HG02970 (cell line): Measurements from ENCODE around the gene EIF5AL1.
"Not testable (repeated sequence)": the region's sequence is repeated elsewhere in the genome, so short reads cannot be mapped to it uniquely, and the experiment has no call there.

ENCODE experiments used
- ATAC-seq: cut with Tn5 transposase; IDR thresholded peaks from one replicate; pipeline ENCODE4 v1.9.1; 2021; ENCODE audit warnings: mild to moderate bottlenecking, moderate library complexity, moderate number of reproducible peaks; ENCODE audit not compliant: unreplicated experiment, low FRiP score

Gene EIF5AL1

DNA sequence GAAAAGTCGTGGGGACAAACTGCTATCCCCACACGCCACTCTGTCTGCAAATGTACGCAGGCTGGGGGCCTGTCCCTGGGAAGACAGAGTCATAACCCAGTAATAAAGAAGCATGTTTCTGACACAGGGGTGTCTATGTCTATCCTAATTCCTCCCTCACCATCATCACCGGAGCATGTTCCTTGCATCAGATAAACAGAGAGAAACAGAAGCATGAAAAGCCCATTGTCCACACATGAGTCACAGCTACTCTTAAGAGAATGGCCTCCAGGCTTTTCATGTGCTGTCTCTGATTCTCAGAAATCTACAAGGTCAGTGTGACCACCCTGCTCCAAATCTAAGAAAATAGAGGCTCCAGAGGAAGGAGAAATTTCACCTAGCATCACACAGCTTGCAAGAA, 4.1 kb upstream of the EIF5AL1 start:
- ATAC-seq, result not testable (repeated sequence)

DNA sequence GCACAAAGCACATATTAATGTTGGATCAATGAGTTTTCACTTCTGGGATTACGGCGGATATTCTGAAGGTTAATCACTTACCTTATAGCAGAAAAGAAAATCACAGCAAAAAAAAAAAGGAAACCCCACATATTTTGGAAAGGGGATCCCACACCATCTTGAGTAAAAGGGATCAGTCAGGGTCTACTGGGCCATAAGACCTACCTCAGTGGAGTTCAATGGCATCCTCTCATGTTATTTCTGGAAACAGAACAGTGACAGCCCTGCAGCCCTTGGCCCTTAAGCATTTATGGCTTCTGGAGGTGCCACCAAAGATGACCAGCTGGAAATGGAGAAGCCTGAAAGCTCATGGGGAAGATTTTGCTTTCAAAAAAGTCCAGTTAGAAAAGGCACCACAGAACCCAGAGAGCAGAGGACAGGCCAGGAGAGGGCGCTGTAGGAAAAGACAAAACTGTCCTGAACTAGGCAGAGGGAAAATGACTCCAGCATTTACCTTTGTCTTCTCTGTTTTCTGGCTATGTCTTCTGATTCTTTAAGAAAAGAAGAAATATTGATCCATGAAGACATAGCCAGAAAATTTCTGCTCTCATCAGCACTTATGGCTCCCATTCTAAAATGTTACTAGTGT, 2.9 kb upstream of the EIF5AL1 start:
- not testable (repeated sequence) for ATAC-seq

DNA sequence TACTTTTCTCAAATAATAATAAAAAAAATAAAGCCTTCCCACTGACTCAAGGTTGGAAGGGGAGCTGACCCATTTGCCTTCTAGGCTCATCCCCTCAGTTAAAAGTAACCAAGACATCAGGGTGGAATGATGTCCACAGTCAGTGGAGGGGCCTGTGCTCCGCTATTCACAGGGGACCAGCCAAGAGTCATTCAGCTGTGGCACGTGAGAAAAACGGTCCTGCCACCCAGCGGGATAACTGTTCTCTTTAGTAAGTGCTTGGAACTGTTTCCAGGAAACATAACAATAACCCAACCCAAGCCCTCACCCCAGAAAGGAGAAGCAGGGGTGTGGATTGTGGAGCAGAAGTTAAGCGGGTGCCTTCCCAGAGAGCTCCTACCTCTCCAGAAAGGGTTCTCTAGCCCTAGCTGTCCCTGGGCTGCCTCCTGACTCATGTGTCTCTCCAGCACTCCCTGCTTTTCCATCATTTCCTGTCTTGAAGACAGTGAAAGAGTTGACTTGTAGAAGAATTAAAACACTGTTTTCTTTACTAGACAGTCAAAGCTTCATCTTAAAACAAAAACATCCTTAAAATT, 2.3 kb upstream of the EIF5AL1 start:
- ATAC-seq, result not testable (repeated sequence)

DNA sequence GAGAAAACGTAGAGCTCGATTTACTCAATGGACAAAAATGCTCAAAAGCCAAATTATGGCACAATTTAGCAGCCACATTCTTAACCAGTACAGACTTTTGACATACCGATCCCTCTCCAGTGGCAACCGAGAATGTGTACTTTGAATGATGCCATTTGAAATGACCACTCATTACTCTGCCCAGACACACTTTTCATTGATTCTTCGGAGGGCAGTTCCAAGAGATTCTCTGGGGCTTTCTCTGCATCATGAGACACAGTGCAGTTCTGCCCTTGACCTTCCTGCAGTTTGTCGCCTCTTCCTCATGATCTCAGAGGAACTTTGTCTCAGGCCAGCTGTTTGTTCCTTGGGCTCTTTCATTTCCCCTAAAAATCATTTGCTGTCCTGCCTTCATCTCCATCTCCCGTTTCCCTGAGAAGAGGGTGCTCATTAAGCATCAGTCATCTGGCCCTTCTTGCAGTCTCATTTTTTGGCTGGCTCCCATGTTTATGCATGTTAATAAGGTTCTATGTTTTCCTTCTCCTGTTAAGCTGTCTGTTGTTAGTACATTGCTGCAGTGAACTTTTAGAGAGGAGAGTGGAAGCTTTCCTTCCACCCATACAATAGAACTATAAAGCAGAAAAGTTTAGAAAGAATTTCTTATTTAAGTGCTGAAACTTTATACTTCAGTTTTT, 4.3 kb downstream of the EIF5AL1 start:
- not testable (repeated sequence) for ATAC-seq

DNA sequence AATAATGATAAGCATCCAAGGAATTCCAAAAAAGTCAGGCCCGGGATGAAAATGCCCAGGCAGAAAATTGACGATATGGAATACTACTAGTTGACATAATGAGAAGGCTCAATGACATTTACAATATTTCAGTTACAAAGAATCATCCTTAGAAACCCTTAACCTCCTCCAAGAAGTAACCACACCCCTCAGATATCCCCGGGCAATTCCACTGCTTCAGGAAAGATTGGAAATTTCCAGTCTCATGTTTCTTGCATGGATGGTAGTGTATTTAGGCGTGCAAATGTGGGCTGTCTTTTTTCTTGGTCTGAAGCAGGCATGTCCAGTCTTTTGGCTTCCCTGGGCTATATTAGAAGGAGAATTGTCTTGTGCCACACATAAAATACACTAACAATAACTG, 5.2 kb downstream of the EIF5AL1 start:
- not testable (repeated sequence) for ATAC-seq

DNA sequence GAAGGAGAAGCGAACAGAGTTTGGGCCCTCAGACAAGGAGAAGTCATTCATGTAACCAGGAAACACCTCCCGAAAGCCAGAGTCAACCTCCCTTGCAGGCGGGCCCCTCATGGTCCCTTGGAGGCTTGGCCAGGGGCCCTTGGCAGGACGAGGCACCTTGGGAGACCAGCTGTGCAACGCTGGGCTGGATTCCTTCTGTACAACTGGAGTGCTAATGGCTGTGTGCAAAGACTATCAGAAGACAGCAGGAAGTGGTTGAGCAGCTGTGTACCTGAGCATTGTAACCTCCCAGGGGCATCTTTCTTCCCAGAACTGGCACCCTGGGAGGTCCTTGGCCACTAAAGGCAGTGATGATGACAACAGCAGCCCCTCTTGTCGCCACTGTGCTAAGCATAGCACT, 9.4 kb downstream of the EIF5AL1 start:
- not testable (repeated sequence) for ATAC-seq

DNA sequence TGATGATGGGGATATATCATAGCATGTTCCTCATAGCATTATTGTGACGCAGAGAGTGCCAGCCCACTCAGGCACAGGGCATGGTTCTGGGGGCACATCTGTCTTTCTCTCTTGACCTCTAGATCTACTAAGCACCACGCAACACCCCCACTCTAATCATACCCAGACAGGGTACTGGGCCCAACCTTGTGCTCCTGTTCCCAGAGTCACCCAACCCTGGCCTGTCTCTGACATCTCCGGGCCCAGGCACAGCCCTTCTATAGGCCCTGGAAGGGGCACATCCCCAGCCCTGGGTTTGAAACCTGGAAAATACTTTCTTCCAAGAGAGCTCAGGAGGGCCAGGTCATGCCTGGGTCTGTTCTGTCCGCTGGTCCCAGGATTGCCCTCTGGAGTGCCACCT, 10.1 kb downstream of the EIF5AL1 start:
- ATAC-seq, result not testable (repeated sequence)

DNA sequence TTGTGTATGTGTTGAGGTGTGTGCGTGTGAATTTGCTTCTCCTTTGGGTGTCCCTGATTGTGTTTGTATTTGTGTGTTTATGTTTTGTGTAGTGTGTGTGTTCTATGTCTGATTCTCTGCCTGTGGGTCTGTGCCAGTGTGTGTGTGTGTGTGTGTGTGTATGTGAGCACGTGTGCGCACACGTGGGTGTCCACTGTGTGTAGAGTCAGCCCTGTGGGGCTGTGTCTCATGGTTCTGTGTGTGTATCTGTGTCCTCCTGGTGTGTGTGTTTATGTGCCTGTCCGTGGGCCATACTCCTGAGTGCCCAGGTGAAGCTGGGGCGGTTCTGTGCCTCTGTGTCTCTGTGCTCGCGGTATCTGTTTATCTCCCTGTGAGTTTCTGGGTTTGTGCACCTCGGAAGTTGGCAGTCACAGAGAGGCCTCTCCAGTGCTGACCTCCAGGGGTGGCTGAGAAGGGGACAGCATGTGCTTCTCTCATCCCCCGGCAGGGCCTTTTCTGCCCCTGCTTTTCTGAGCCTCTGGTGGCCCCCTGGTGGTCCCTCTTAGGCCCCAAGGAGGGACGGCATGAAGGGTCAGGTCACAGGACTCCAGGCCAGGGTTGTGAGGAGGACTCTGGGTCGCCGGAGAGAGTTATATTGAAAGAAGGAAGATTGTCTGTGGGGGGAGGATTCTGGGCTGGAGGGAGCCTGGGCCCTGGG, 11.0 kb downstream of the EIF5AL1 start:
- not testable (repeated sequence) for ATAC-seq

DNA sequence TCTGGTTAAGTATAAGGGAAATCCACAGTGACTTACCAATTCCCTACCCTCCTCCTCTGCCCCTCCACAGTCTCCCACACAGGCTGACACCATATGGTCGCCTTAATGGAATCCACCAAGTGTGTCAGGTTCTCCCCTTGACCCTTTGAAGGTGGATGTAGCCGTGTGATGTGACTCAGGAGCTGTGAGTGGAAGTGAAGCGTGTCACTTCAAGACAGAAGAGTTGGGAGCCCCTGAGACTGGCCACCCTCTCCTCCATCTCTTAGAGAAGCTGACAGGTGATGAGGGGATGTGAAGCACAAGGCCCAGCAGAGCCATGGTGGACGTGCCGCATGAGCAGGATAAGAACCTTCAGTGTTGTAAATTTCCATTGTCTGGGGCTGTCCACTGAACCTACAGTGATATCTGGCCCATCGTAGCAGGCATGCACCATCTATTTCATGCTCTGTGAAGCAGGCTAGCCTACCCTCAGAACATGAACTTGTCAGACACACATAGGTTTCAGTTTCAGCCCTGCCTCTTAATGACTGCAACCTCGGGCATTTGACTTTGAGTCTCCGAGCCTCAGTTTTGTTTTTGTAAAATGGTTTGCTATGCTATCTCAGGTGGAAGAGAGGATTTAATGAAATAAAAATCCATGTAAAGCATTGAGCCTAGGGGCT, 12.8 kb downstream of the EIF5AL1 start:
- ATAC-seq, result peak; percentile 70

DNA sequence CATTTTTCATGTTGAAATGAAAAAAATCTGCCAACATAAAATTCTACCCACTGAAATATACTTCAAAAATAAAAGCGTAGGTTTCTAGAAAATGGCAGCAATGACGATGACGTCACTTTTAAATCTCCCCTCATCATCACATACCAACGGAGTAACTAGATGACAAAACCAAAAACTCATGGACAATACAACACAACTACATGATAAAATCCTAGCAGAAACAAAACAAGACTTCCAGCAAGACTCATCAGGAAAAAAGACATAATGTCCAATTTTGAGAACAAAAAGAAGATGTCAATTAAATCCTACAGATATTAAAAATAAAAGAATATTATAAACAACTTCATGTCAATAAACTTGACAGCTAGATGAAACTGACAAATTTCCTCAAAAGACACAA, 15.9 kb downstream of the EIF5AL1 start:
- not testable (repeated sequence) for ATAC-seq

DNA sequence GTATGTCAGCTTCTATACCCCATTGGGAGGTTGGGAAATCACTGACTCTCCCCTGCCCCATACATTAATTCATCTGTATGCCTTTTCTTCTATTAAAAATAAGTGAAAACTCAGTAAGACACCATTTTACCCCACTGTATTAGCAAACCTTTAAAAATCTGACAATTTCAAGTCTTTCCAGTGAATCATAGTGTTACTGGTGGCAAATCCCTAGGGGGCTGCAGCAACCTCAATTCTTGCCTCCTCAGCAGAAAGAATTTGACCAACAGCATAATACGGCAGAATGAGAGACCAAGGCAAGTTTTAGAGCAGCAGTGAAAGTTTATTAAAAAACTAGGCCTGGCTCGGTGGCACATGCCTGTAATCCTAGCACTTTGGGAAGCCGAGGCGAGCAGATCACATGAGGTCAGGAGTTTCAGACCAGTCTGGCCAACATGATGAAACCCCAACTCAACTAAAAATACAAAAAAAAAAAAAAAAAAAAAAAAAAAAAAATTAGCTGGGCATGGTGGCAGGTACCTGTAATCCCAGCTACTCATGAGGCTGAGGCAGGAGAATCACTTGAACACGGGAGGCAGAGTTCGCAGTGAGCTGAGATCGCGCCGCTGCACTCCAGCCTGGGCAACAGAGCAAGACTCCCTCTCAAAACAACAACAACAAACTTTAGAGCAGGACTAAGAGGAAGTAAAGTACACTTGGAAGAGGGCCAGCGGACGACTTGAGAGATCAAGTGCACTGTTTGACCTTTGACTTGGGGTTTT, 21.0 kb downstream of the EIF5AL1 start:
- not testable (repeated sequence) for ATAC-seq

DNA sequence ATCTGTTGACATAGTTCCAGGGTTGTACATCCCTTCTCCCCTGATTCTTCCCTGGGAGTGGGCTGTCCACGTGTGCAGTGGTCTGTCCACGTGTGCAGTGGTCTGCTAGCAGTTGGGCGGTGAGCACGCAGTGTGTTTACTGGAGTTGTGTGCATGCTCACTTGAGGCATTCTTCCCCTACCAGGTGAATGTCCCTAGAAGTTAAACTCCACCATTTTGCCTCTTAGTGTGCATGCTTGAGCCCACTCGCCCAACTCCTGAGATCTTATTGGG, 21.5 kb downstream of the EIF5AL1 start:
- ATAC-seq, result not testable (repeated sequence)

DNA sequence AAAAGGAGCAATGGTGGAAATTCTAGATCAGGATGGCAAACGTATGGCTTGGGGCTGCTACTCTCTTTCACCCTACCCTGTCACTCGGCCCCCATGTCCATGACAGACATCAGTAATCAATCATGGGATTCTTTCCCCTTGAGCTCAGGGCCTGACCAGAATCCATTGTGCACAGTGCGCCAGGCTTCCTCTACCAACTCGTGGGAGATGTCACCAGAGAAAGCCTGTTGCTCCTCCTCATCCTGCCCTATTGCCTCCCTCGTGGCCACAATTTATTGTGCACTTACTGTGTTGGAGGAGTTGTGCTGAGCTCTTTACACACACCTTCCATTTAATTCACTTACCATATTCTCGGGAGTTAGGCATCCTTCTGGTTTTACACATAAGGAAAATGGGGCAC, 26.0 kb downstream of the EIF5AL1 start:
- not testable (repeated sequence) for ATAC-seq

DNA sequence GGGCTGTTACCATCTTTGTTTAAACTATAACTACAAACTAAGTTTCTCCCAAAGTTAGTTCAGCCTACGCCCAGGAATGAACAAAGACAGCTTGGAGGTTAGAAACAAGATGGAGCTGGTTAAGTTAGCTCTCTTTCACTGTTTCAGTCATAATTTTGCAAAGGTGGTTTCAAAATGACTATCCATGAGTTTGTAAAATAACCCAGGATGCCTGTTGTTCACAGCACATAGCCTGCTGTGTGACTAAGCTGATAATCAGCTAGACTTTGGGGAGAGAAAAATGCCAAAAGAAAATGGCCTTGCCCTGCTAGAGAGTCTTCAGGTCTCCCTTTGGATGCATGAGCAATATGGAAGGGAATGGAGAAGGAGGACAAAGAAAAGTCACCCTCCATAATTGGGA, 28.6 kb downstream of the EIF5AL1 start:
- peak; percentile 67 for ATAC-seq

DNA sequence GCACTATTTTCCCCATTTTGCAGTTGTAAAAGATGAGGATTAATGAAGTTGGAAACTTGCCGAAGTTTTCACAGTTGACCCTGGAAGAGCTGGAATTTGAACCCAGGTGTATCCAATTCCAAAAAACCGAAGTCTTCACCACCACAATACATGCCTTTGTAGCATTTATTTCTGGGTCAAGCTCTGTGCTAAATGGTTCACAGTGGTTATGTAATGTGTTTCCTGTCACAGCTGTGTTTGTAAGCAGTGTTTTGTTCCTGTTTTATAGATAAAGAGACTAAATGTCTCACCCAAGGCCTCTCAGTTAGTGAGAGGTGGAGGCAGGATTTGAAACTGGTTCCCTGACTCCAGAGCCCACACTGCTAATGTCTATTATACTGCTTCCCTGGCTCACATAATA, 30.3 kb downstream of the EIF5AL1 start:
- ATAC-seq, result no peak

DNA sequence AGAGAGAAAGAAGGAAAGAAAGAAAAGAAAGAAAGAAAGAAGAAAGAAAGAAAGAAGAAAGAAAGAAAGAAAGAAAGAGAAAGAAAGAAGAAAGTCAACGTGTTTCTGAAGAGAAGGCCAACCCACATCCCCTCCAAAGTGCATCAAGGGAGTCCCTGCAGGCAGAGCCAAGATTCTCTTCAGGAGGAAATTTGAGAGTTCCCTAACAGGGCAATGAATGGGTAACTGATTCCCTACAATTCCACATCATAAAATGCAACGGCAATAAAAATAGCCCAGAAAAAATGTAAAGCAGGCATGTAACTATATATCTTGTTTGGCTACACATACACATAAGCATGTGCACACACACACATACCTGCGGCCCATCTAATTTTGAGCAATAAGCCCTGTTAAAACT, 32.1 kb downstream of the EIF5AL1 start:
- not testable (repeated sequence) for ATAC-seq

DNA sequence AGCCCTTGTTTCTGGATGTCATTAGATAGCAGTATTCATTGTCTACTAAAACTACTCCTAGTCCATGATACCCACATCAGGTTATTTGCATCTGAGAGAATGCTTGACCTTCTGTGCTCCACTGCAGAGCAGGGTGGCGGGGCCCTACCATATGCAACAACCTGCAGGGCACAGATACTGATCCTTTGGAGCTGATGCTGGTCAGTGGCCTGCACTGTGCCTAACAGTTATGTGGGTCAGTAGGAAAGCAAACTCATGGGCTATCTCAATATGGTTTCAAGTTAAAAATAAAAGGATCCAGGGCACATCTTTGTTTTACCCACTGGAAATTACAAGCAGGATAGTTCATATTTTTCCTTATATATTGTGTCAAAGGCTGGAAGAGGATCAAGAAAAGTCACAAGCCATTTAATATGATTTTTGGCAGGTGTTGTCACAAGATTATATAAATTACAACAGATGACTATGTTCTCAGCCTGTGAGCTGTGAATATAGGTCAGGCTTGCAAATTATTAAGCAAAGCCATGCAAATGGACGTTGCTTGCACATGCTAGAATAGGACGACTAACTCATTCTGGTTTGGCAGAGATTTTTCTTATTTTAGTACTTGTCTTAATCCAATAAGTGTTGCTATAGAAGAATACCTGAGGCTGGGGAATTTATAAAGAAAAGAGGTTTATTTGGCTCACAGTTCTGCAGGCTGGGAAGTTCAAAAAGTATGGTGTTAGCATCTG, 32.8 kb downstream of the EIF5AL1 start:
- not testable (repeated sequence) for ATAC-seq

DNA sequence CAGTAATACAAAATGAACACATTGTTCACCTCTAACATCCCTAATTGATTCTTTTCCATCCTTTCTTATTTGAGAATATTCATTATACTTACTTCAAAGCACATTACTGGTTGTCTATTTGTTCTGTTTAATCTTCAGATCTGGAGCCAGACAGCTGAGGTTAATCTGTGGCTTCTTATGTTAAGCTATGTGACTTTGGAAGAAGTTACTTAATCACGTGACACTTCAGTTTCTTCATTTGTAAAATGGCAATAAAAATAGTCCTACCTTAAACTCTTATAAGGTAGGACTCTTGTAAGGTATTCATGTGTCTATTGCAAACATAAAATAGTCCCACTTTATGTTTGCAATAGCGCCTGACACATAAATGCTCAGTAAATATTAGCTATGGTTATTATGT, 34.8 kb downstream of the EIF5AL1 start:
- not testable (repeated sequence) for ATAC-seq

DNA sequence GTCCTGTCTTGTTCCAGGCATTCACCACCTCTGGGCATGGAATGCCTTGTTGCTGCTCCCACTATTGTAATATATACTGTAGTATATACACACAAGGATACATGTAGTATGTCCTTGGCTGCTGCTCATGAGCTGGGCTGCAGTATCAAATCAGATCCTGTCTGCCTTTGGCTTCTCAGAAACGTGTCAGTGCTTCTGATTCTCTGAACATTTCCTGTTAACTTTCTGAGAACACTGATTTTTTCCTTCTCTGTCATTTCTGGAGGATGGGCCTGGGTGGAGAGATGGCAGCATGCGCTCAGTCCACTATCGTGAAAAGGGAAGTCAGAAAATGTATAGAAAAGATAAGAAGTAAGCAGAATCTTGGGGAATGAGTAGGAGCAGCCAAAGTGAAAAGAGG, 35.6 kb downstream of the EIF5AL1 start:
- no peak for ATAC-seq

DNA sequence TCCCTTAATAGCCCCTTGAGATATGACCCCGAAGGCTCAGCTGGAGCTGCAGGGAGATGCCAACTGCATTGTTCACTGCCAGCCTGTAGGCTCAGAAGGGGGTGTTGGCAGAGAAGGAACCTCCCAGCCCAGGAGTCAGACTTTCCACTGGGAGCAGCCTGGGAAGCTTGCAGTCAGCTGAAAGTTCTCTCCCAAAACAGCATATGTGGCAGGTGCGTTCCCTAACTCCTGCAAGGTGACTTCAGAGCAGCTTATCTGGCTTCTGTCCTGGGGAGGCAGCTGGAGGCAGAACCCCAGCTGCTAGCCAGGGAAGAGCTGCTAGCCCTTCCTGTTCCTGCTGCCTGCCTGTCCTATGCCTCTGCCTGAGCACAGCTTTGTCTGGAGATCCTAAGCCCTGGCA, 39.8 kb downstream of the EIF5AL1 start:
- no peak for ATAC-seq
